Hypothalamus (tissue), 51 donors: ENCODE data around the gene MT1H.

ENCODE experiments used
- DNase-seq, 51 donors: peaks; one replicate each; lab custom pipeline; 2025; lab: John Stamatoyannopoulos, UW

Gene MT1H

DNA sequence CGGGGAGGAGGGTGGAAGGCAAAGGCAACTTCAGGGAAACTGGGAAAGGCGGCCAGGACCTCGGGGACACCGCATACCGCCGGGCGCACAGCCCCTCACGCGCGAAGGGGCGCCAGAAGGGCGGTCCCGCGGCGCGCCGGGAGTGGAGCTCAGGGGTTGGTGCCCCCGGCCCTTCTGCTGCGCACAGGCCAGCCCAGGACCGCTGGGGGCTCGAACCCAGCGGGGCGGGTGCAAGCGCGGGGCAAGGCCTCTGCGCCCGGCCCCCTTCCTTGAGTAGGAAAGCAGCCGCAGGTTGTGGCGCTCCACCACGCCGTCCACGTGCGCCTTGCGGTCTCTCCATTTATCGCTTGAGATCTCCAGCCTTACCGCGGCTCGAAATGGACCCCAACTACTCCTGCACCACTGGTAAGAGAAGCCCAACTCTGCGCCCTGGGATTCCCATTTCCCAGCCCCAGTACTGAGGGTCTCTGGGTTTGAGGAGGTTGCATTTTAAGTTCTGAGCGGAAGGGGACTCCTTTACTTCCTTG lies 34.1 kb upstream of the MT1H start:
- no peak for DNase-seq

DNA sequence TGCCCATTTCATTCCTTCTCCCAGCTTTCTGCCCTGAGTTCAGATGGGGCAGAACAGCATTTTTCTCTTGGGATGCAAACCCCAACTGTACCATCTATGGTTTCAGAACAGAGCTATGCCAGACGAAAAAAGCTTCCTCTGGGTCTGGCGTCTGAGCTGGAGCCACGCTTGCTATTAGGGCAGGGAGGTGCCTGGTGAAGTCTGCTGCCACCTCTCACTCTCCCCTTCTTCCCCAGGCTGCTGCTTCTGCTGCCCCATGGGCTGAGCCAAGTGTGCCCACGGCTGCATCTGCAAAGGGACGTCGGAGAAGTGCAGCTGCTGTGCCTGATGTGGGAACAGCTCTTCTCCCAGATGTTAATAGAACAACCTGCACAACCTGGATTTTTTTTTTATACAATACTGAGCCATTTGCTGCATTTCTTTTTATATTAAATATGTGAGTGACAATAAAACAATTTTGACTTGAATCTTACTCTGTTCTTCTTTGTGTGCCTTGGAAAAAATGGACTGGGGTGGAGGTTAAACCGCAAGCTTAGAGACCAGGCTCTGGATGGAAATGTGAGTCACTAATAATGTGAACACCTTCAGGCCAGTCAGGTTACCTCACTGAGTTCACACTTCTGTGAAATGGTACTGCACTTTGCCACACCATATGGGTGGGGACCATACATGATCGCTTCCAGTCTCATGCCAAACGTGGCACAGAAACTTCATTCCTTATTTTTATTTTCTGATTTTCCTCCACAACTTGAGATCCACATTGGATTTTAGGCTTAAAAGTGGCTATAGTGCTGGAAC lies 32.8 kb upstream of the MT1H start:
- DNase-seq = no peak

DNA sequence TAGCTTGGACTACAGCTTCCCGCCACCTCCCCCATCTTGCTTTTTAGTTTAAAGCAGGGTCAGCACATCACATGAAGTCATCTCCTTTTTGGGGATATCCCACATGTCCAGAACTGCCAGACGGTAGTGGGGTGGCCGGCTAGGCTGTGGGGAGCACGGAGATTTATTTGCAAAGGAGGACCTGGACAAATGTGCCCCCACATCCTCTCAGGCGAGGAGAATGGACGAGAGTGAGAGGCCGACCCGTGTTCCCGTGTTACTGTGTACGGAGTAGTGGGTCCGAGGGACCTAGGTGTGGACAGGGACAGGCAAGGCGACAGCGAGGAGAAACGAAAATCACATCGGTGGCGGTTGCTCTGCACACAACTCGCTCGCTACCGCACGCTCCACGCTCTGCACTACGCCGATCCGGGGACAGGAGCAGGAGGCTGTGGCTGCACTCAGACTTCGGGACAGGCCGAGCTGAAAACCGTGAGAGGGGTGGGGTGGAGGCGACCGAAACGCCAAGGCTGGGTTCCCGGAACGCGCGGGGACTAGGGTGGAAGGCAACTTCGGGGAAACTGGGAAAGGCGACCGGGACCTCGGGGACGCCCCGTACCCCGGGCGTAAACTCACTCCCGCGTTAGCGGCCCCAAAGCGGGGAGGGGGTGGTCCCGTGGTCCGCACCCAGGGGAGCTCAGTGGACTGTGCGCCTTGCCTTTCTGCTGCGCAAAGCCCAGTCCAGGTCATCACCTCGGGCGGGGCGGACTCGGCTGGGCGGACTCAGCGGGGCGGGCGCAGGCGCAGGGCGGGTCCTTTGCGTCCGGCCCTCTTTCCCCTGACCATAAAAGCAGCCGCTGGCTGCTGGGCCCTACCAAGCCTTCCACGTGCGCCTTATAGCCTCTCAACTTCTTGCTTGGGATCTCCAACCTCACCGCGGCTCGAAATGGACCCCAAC lies 31.5 kb upstream of the MT1H start, which contains the start of gene MT1A:
MT1A (plus strand) TSS at position 853 of the 937 bp plus-strand sequence; CDS start at position 926, 73 bp downstream.
- DNase-seq = peak in 27 of 51 donors; percentile 9 to 55 (median 40)

DNA sequence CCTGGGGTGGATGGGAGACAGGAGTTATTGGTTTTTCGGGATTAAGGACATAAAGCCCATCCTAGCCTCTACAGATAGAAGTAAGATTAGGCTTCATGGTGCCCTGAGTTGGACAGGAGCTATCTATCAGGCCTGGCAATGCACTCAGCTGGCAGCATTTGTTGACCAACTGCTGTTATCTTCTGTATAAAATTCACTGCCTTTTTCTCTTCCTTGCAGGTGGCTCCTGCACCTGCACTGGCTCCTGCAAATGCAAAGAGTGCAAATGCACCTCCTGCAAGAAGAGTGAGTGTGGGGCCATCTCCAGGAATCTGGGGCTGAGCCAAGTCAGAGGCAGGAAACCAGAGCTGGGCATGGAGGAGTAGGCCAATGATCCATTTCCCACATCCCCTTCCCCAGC lies 30.6 kb upstream of the MT1H start:
- no peak for DNase-seq

DNA sequence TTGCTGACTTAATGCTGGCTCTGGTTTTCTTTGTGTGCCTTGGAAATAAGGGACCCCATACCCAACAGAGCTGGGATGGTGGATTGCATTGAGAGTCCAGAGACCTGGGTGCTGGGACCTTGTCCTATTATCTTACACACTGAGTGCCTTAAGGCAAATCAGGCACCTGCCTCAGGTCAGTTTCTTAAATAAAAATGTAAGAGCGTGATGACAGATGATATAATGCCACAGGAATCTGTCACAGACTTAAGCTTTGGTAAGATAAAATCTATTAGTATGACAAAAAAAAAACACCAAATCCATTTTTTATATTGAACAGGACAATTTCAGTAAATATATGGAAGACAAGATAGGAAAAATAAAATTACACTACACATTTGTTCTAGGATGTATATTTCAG lies 29.5 kb upstream of the MT1H start:
- DNase-seq = no peak

DNA sequence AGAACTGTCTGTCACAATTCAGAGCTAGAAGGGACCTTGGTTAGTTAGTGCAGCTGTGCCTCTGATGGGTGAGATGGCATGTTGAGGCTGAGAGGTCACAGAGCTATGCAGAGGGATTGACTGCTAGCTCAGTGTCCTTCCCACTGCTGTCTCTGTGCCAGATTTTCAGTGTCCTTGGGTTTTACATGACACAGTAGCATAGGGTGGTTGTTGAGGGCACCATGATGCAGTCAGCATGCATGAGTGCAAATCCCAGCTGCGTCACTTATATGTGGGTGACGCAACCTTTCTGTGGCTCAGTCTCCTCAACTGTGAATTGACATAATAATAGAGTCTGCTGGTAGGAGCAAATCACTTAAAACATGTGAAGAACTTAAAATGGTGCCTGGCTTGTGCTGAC lies 28.4 kb upstream of the MT1H start:
- DNase-seq = no peak

DNA sequence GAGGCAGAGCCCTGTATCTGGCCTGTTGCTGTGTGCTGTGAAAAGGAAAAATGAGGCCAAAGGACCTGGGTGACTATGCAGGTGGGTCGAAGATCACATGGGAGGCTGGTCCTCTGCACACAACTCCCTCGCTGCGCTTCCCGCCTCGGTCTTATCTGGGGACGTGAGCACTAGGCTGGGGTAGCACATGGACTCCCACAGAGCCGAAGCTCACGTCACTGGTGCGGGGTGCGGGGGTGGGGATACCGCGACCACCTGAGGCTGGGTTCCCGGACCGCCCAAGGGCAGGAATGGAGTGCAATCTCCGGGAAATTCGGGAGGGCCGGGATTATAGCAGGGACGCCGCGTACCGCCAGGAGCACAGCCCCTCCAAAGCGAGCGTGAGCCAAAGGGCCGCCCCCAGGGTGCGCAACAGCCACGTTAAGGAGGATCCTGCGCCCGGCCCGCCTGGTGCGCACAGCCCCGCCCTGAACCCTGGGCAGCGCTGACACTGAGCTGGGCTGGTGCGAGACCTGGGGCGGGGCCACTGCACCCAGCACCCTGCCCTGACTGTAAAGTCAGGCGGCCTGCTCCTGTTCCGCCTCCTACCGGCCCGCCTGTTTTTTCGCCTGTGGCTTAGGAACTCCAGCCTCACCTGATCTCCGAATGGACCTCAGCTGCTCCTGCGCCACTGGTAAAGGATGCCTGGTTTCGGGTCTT lies 26.4 kb upstream of the MT1H start:
- peak in 6 of 51 donors; percentile 10 to 20 (median 14) for DNase-seq

DNA sequence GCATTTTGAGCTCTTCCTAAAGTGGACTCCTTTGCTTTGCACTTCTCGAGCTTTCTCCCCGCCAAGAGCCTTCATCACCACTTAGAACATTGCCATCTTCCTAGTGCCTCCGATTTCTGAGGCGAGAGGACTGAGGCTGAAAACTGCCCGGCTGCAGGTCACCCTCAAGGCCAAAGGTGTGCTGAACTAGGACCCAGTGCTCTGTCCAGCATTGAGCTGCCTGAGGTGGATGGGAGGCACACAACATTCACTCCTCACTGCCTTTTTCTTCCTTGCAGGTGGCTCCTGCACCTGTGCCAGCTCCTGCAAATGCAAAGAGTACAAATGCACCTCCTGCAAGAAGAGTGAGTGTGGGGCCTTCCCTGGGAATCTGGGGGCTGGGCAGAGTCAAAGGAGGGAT lies 25.8 kb upstream of the MT1H start:
- no peak for DNase-seq

DNA sequence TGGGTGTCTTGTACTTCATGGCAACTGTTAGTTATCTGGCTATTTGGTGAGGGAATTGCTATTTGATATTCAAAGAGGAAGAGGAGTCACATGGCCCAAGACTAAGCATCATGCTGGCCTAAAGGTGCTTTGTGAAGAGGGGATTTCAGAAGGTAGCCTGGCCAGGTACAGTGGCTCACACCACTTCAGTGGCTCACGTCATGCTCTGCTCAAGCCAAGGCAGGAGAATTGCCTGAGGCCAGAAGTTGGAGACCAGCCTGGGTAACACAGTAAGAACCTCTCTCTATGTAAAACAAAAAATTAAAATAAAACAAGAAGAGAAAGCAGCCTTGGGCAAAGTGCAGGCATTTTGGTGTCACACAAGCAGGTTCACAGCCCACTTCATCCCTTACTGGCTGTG lies 24.3 kb upstream of the MT1H start:
- DNase-seq = no peak

DNA sequence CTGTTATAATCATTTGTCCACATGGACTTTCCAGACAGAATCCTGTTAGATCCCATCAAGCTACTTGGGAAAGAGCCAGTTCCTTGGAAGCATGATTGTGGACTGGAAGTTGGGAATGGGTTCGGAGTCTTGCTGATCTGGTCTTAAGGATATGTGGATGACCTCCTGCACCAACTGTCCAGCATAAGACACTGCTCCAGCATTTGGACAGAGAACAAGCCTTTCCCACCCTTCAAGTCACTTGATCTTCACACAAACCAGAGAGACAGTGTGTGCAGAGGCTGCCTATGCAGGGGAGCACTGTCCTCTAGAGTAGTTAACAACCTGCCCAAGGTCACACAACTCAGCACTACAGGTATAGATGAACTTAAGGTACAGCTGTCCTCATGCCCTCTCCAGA lies 23.8 kb upstream of the MT1H start:
- no peak for DNase-seq

DNA sequence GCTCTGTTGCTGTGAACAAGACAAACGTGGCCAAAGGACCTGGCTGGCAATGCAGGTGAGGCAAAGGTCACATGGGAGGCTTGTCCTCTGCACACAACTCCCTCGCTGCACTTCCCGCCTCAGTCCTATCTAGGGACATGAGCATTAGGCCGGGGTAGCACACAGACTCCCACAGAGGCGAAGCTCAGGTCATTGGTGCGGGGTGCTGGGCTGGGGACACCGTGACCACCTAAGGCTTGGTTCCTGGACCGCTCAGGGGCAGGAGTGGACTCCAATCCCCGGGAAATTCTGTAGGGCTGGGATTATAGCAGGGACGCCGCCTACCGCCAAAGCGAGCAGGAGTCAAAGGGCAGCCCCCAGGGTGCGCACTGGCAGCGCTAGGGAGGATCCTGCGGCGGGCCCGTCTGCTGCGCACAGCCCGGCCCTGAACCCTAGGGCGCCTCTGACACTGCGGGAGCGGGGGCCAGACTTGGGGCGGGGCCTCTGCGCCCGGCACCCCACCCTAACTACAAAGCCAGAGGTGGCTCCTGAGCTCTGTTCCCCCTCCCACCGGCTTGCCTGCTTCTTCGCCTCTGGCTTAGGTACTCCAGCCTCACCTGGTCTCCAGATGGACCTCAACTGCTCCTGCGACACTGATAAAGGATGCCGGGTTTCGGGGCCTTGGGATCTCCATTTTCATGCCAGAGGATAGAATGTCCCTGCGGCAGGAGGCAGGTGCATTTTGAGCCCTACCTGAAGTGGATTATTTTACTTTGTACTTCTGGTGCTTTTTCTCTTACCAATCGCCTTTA lies 21.8 kb upstream of the MT1H start:
- no peak for DNase-seq

DNA sequence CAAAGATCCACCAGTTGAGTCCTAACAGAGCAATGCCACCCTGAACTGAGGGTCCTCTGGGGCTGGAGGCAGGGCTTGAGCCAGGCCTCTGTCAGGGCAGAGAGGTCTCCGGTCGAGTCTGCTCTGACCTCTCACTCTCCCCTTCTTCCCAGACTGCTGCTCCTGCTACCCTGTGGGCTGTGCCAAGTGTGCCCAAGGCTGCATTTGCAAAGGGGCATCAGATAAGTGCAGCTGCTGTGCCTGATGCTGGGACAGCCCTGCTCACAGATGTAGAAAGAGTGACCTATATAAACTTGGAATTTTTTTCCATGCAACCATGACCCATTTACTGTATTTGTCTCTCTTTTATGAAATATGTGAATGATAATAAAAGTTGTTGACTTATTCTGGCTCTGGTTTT lies 20.3 kb upstream of the MT1H start:
- no peak for DNase-seq

DNA sequence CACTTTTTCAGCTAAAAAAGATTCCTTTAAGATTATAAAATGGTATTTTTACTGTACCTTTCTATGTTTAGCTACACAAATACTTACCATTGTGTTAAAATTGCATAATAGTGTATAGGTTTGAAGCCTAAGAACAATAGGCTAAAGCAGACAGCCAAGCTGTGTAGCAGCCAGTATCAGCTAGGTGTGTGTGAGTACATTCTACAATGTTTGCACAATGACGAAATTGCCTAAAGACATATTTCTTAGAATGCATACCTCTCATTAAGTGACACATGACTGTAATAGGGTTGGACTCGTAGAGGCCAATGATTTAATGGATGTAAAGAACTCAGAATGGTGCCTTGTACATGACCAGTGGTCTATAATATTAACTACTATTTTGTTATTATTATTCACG lies 19.8 kb upstream of the MT1H start:
- DNase-seq = no peak

DNA sequence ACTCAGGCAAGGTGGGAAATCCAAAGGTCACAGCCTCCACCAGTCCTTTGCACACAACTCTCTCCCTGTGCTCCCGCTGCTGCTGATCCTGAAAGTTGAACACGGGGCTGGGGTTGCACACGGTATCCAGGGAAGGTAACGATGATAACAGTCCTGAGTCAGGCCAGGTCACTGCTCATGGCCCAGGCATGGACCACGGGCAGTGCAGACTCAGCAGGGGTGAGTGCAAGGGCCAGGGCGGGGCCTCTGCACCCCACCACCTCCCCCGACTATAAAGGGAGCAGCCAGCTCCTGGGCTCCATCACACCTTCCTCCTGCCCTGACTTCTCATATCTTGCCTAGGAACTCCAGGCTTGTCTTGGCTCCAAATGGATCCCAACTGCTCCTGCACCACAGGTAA lies 18.0 kb upstream of the MT1H start, which contains the start of gene MT1B:
MT1B (plus strand) TSS at position 301 of the 400 bp plus-strand sequence; CDS start at position 369, 68 bp downstream.
- DNase-seq = no peak

DNA sequence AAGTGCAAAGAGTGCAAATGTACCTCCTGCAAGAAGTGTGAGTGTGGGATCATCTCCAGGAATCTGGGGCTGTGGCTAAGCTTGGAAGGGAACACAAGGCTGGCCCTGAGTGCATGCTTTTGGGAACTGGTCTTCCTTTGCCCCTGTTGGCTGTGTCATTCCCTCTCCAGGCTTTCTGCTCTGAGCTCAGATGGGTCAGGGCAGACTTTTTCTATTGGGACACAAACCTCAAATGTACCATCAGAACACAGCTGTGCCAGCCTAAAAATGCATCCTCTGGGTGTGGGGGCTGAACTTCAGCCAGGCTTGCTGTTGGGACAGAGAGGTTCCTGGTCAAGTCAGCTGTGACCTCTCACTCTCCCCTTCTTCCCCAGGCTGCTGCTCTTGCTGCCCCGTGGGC lies 17.0 kb upstream of the MT1H start:
- DNase-seq = no peak

DNA sequence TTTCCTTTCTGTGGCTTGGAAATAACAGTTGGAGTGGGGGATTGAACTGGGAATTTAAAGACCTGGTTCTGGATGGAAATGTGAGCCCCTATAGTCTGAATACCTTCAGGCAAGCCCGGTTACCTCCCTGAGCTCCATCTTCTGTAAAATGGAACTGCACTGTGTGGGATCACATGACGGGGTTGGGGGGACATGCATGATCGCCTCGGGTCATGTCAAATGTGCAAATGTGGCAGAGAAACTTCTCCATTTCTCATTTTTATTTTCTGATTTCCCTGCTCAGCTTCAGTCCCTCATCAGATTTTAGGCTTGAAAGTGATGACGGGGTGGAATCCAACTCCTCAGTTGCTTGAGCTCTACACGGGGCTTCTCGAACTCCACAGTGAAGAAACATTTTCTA lies 16.4 kb upstream of the MT1H start:
- DNase-seq = no peak

DNA sequence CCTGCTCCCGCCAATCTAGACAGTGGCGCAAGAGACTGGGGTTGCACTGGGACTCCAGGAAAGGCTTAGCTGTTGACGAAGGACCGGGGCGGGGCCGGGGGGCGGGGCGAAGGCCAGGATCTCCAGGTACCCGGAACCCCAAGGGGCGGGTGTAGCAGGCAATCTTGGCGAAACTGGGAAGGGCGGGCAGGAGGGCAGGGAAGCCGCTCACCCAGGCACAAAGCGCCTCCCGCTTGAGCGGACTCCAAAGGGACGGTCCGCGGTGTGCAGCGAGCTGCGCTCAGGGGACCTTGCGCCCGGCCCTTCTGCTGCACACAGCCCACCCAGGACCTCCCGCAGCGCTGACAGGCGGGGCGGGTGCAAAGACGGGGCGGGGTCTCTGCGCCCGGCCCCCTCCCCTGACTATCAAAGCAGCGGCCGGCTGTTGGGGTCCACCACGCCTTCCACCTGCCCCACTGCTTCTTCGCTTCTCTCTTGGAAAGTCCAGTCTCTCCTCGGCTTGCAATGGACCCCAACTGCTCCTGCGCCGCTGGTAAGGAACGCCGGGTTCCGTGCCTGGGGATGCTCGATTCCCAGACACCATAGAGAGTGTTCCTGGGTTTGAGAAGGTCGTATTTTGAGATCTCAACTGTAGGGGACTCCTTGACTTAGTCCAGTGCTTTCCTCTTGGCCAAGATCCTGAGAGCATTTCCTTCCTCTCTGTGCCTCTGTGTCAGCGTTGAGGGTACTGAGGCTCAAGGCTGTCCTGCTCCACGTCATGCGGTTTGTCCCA lies 11.9 kb upstream of the MT1H start, which contains the start of gene MT1F:
MT1F (plus strand) TSS at position 405 of the 772 bp plus-strand sequence; CDS start at position 505, 100 bp downstream.
- DNase-seq = peak in 32 of 51 donors; percentile 7 to 73 (median 48)

DNA sequence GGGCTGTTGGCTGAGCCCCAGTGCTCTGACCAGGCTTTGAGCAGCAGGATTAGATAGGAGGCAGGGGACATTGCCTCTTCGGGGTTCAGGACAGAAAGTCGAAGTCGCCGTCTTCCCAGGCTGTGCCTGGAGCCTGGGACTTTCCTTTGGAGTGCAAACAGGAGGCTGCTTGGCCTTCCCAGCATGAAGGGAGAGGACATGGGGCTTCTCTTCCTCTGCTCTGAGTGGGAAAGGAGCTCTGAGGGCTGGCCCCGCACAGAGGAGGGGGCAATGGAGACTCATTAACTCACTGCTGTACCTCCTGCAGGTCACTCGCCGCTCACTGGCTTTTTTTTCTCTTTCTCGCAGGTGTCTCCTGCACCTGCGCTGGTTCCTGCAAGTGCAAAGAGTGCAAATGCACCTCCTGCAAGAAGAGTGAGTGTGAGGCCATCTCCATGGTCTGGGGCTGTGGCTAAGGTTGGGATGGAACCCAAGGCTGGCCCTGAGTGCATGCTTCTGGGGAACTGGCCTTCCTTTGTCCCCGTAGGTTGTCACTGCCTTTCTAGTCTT lies 11.2 kb upstream of the MT1H start:
- peak in 6 of 51 donors; percentile 14 to 39 (median 24) for DNase-seq
